Heart left ventricle (tissue), 13 donors: Measurements from ENCODE around the gene SLC25A52.

Source experiments
- POLR2A ChIP-seq, 2 donors: fragments of 450-650 bp; IDR thresholded peaks; one replicate each; pipeline ENCODE4 v1.6.1; 2017; ENCODE audit warnings: antibody characterized with exemption in 2 of 2, mild to moderate bottlenecking in 2 of 2, moderate library complexity in 2 of 2
- TF ChIP-seq, protein P1 (sequence below), 12 donors: fragments of 200-600 bp; sonication (generic) in 4 of 12; IDR thresholded peaks; one replicate each; pipeline versions ENCODE4 v1.5.0 to v1.8.0; 2018 to 2022; ENCODE audit warnings: antibody characterized with exemption in 12 of 12, mild to moderate bottlenecking in 5 of 12
- donor health status: ischemic (EF 13 %, LVEDD 7.1; RV severe dilation, severe dysfunction).
- donor health status: DM: no; HTN: yes; CAD: no.
- donor health status: DM: no; HTN: no; CAD: no.
- donor health status: ischemic (EF 25% LVEDD 6.9; RV normal size, moderate dysfunction).
- donor health status: ischemic (EF 25% LVEDD 5.7; RV mildly dilated, moderate dysfunction).
- donor health status: ischemic (EF 35%, LVEDD 5.7; RV mildly dilated, moderate dysfunction).
- donor health status: nonischemic (EF 11% LVEDD 7.7; RV severe dilation, severe dysfunction).
- donor health status: DM: yes; HTN: yes; CAD: no.
- donor health status: PGD.
- donor health status: ischemic (EF 29% LVEDD 5.4; RV normal size, mild dysfunction).
- donor health status: nonischemic (EF 23%, LVEDD 6.1; RV moderate dilation, normal function).

DNA sequence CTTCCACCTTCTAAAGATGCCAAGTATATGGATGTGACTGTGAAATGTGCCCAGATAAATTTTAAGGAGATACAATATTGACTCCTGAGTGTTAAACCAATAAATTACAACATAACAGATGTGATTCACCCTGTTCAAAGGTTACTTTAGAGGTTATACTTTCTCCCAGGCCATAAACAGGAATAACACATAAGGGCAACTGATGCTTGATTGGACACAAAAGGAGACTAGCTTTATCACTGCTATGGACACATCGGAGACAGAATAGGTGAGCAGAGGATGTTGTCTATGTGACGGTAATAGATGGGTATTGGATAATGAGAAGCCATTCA lies 31.9 kb upstream of the SLC25A52 start:
- TF ChIP-seq, protein P1, sequence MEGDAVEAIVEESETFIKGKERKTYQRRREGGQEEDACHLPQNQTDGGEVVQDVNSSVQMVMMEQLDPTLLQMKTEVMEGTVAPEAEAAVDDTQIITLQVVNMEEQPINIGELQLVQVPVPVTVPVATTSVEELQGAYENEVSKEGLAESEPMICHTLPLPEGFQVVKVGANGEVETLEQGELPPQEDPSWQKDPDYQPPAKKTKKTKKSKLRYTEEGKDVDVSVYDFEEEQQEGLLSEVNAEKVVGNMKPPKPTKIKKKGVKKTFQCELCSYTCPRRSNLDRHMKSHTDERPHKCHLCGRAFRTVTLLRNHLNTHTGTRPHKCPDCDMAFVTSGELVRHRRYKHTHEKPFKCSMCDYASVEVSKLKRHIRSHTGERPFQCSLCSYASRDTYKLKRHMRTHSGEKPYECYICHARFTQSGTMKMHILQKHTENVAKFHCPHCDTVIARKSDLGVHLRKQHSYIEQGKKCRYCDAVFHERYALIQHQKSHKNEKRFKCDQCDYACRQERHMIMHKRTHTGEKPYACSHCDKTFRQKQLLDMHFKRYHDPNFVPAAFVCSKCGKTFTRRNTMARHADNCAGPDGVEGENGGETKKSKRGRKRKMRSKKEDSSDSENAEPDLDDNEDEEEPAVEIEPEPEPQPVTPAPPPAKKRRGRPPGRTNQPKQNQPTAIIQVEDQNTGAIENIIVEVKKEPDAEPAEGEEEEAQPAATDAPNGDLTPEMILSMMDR (IDR thresholded peaks at IDR 0.05): no peak
- no peak for TF ChIP-seq POLR2A (IDR thresholded peaks at IDR 0.05)
